Cardiac muscle cell (in vitro differentiated cells and primary cell): Measurements from ENCODE around the gene MLPH. TPM values are rescaled to one million over a fixed set of nuclear protein-coding genes. Genes with fewer than 3 reads are reported as not detected.

Source experiments
- DNase-seq, 2 donors: peaks; one replicate each; pipeline versions ENCODE4 v3.0.0 to v3.0.0-alpha.2; 2010 to 2017; ENCODE audit warnings: low read depth in 1 of 2, low spot score in 1 of 2
- H3K27ac ChIP-seq: fragments of 200-600 bp; sonication (generic); 2 replicates; pipeline ENCODE4 v1.5.1; 2016
- H3K27me3 ChIP-seq: fragments of 200-600 bp; sonication (generic); 2 replicates; pipeline ENCODE4 v1.6.0; 2016; ENCODE audit warnings: control low read depth
- H3K36me3 ChIP-seq: fragments of 200-600 bp; sonication (generic); 2 replicates; pipeline ENCODE4 v1.5.1; 2016; ENCODE audit warnings: control low read depth
- H3K4me1 ChIP-seq: fragments of 200-600 bp; sonication (generic); 2 replicates; pipeline ENCODE4 v1.8.1; 2017; ENCODE audit warnings: low read depth, mild to moderate bottlenecking, mixed run types
- H3K4me3 ChIP-seq: fragments of 200-600 bp; sonication (generic); 2 replicates; pipeline ENCODE4 v1.5.1; 2016; ENCODE audit warnings: mild to moderate bottlenecking
- H3K9me3 ChIP-seq: fragments of 200-600 bp; sonication (generic); 2 replicates; pipeline ENCODE4 v1.5.1; 2017; ENCODE audit warnings: low read depth, mild to moderate bottlenecking, control low read depth
- CTCF ChIP-seq: IDR thresholded peaks from 2 replicates; pipeline ENCODE4 v1.5.1; 2012; ENCODE audit warnings: low read depth, mild to moderate bottlenecking, low read length
- polyA plus RNA-seq: library from polyadenylated mRNA; unstranded; fragments of >200 nt; fragmentation: Nextera tagmentation; extraction: Ambion mirVana; gene quantifications from 2 replicates; pipeline ENCODE4 v1.2.1, GENCODE V29; 2016
- total RNA-seq: library from RNA; depleted of rRNA; stranded (reverse); fragments of >200 nt; gene quantifications from 2 replicates; pipeline ENCODE4 v1.2.3, GENCODE V29; 2016

The MLPH gene
- total and polyA plus RNA-seq, 2 experiments from 2014 or later: 0.27 to 1.4 TPM

GRCh38 chr2:237567276-237568029 lies 80.4 kb downstream of the MLPH start:
- TF ChIP-seq CTCF: no peak
- H3K4me3 ChIP-seq: no peak overlapping the region
- H3K27ac ChIP-seq: no peak overlapping the region
- H3K4me1 ChIP-seq: peaks cover 5% of the 10 kb centered on the region
- DNase-seq: no peak
- H3K9me3 ChIP-seq: no peaks in the 10 kb centered on the region
- no peaks in the 10 kb centered on the region for H3K36me3 ChIP-seq
- H3K27me3 ChIP-seq: no peaks in the 10 kb centered on the region

DNA sequence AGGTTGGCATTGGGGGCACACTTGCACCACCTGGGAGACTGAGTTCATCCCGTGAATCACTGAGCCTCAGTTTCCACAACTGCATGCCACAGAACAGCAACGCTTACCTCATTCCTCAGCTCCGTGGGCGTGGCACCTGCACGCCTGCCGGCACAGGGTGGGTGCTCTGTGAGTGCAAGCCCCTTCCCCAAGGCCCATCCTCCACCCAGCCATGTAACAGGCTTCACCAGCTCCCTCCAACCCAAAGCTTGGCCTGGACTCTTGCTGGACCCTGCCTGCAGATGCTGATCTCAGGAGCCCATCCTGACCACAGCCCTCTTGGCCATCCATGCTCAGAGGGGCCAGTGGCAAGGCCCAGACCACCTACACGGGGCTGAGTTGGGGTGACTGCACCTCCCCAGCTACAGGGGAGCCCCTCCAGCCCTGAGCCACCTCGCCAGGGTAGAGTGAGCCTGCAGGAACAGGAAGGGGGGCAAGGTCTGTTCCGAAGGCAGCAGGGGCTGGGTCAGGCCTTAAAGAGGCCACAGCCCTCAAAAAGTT lies 81.1 kb downstream of the MLPH start:
- Histone ChIP-seq H3K27me3 (no peaks in the 10 kb centered on the region), H3K4me1 (peaks cover 9% of the 10 kb centered on the region), H3K36me3 (no peaks in the 10 kb centered on the region), H3K4me3 (no peak overlapping the region), H3K9me3 (no peaks in the 10 kb centered on the region), H3K27ac (no peak overlapping the region)
- TF ChIP-seq CTCF: no peak
- DNase-seq: no peak

DNA sequence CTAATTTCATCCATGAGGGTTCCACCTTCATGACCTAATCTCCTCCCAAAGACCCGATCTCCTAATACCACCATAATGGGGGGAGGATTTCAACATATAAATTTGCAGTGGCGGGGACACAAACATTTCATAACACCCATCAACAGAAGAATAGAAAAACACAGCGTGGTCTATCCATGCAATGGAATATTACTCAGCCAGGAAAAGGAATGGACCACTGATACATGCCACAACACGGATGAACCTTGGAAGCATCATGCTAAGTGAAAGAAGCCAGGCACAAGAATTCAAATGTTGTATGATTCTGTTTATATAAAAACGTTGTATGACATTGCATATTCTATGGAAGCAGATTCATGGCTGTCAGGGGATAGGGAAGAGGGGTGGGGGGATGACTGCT lies 82.0 kb downstream of the MLPH start:
- TF ChIP-seq CTCF: no peak
- Histone ChIP-seq H3K9me3 (no peaks in the 10 kb centered on the region), H3K27me3 (no peaks in the 10 kb centered on the region), H3K36me3 (no peaks in the 10 kb centered on the region), H3K4me3 (no peak overlapping the region), H3K4me1 (peaks cover 9% of the 10 kb centered on the region), H3K27ac (no peak overlapping the region)
- DNase-seq: no peak

DNA sequence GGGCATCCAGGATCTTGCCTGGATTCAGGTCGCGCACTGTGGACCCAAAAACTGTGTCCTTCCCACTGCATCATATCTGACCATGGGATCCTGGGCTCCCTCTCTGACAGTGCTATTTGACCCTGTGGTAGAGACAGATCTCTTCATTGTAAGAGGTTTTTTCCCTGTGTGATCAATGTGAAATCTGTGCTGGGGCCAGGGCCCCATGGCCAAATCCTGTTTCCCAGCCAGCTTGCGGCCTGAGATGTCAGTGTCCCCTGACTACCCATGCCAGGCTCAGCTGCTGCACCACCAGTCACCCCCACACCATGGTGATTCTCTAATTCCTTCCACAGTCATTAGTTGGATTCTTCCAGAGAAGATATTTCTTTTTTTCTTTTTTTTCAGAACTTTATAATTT lies 82.8 kb downstream of the MLPH start:
- DNase-seq: no peak
- no peak for TF ChIP-seq CTCF
- no peak overlapping the region for H3K27ac ChIP-seq
- peaks cover 9% of the 10 kb centered on the region for H3K4me1 ChIP-seq
- no peaks in the 10 kb centered on the region for H3K36me3 ChIP-seq
- no peak overlapping the region for H3K4me3 ChIP-seq
- no peaks in the 10 kb centered on the region for H3K27me3 ChIP-seq
- no peaks in the 10 kb centered on the region for H3K9me3 ChIP-seq

- DNase-seq: no peak
- H3K9me3 ChIP-seq: no peaks in the 10 kb centered on the region
- TF ChIP-seq CTCF: no peak
- no peak overlapping the region for H3K27ac ChIP-seq
- no peak overlapping the region for H3K4me3 ChIP-seq
- peaks cover 9% of the 10 kb centered on the region for H3K4me1 ChIP-seq
- H3K36me3 ChIP-seq: no peaks in the 10 kb centered on the region
- H3K27me3 ChIP-seq: no peaks in the 10 kb centered on the region
These were observed 83.8 kb downstream of the MLPH start for GRCh38 chr2:237570776-237571335.
